Activated T-cell treated with anti-CD3 and anti-CD28 coated beads for 1 hour (primary cell): ENCODE data around the gene NEDD4L.
A peak's percentile ranks its signal among the peaks of the same experiment; 100 is the strongest.
"Not testable (repeated sequence)": the region's sequence is repeated elsewhere in the genome, so short reads cannot be mapped to it uniquely, and the experiment has no call there.

Experiments
- DNase-seq: peaks from one replicate; pipeline ENCODE4 v3.0.0-alpha.2; 2020; ENCODE audit warnings: low read depth

The NEDD4L gene

GRCh38 chr18:58027341-58027740 is 16.7 kb upstream of the NEDD4L start:
- DNase-seq, result no peak

- no peak for DNase-seq
These were observed 15.8 kb upstream of the NEDD4L start for GRCh38 chr18:58028109-58028784.

- no peak for DNase-seq
These were observed 11.8 kb upstream of the NEDD4L start for GRCh38 chr18:58032233-58032632.

- no peak for DNase-seq
These were observed 10.8 kb upstream of the NEDD4L start for GRCh38 chr18:58033216-58033615.

GRCh38 chr18:58034370-58034769 is 9.7 kb upstream of the NEDD4L start:
- DNase-seq, result no peak

GRCh38 chr18:58037163-58037562 is 6.9 kb upstream of the NEDD4L start:
- DNase-seq, result no peak

GRCh38 chr18:58038063-58038462 is 6.0 kb upstream of the NEDD4L start:
- no peak for DNase-seq

GRCh38 chr18:58041633-58042032 is 2.4 kb upstream of the NEDD4L start:
- DNase-seq, result no peak

GRCh38 chr18:58042826-58043490 is 1.1 kb upstream of the NEDD4L start:
- DNase-seq, result no peak

- peak; percentile 22 for DNase-seq
These were observed 580 bp downstream of the NEDD4L start for GRCh38 chr18:58044370-58045241.

GRCh38 chr18:58045242-58046092 is 1.4 kb downstream of the NEDD4L start:
- peak; percentile 30 for DNase-seq

GRCh38 chr18:58046093-58046793 is 2.2 kb downstream of the NEDD4L start:
- DNase-seq, result no peak

GRCh38 chr18:58046794-58047555 is 2.9 kb downstream of the NEDD4L start:
- no peak for DNase-seq

- DNase-seq, result no peak
These were observed 3.5 kb downstream of the NEDD4L start for GRCh38 chr18:58047556-58047882.

GRCh38 chr18:58048081-58048642 is 4.1 kb downstream of the NEDD4L start:
- DNase-seq, result no peak

- no peak for DNase-seq
These were observed 5.1 kb downstream of the NEDD4L start for GRCh38 chr18:58049000-58049688.

GRCh38 chr18:58050963-58051362 is 6.9 kb downstream of the NEDD4L start:
- not testable (repeated sequence) for DNase-seq

- DNase-seq, result no peak
These were observed 7.9 kb downstream of the NEDD4L start for GRCh38 chr18:58051765-58052460.

- DNase-seq, result no peak
These were observed 8.9 kb downstream of the NEDD4L start for GRCh38 chr18:58052960-58053359.
